ENCODE data around the gene RAMAC. TPM values are rescaled to one million over a fixed set of nuclear protein-coding genes. Genes with fewer than 3 reads are reported as not detected.

The RAMAC gene
- total RNA-seq, 1 experiment from 2014 or later, result 31.8 TPM

- H3K27ac Mint-ChIP-seq (ENCODE audit: unreplicated experiment), result no peak within 1 kb of the TSS
- peak within 1 kb of the TSS; percentile 38 for H3K4me3 ChIP-seq (ENCODE audit: low read depth, low read length)
- ChIA-PET CTCF (no interaction called here), POLR2A (no interaction called here)
- no peaks in the 10 kb centered on the region for H3K36me3 Mint-ChIP-seq (ENCODE audit: insufficient read depth, unreplicated experiment)
- no peaks in the 10 kb centered on the region for H3K36me3 ChIP-seq (ENCODE audit: control insufficient read depth, insufficient read depth, low read length)
- no peaks in the 10 kb centered on the region for H3K4me1 Mint-ChIP-seq (ENCODE audit: low read depth, unreplicated experiment)
- no TSS peak for BruUV-seq (replicated peaks)
- peak within 1 kb of the TSS; percentile 42 for H3K4me3 Mint-ChIP-seq (ENCODE audit: unreplicated experiment)
- TF ChIP-seq CTCF (IDR thresholded peaks at IDR 0.05; ENCODE audit: insufficient read depth in 1 of 2, low read depth in 1 of 2, low read length in 1 of 2, severe bottlenecking in 1 of 2, unreplicated experiment in 1 of 2), result no peak
- peak in 1 of 2 experiments; percentile 18 for DNase-seq
- no peaks in the 10 kb centered on the region for H3K9me3 Mint-ChIP-seq (ENCODE audit: unreplicated experiment)
- intact Hi-C loops (cut with micrococcal nuclease; ENCODE audit: unreplicated experiment), result no loop called here
- peaks cover 3% of the 10 kb centered on the region for H3K27me3 Mint-ChIP-seq (ENCODE audit: insufficient read depth, unreplicated experiment)
- no peaks in the 10 kb centered on the region for H3K9me3 ChIP-seq
- no peaks in the 10 kb centered on the region; the same call in 1 of the 2 replicates for H3K27me3 ChIP-seq (replicated peaks; ENCODE audit: control insufficient read depth, insufficient read depth, low read length)
- H3K4me1 ChIP-seq, result no peaks in the 10 kb centered on the region
These were observed 33.6 kb upstream of the RAMAC start, which contains the start of gene HOMER2 for GRCh38 chr15:82952158-82953081. Gene HOMER2, minus strand, starts transcription at chr15:82952720. Its CDS starts 185 bp downstream, at chr15:82952535.

GRCh38 chr15:82958638-82959037 is 27.4 kb upstream of the RAMAC start:
- no peak for TF ChIP-seq CTCF (IDR thresholded peaks at IDR 0.05; ENCODE audit: insufficient read depth in 1 of 2, low read depth in 1 of 2, low read length in 1 of 2, severe bottlenecking in 1 of 2, unreplicated experiment in 1 of 2)
- Histone ChIP-seq H3K9me3 (no peaks in the 10 kb centered on the region), H3K36me3 (ENCODE audit: control insufficient read depth, insufficient read depth, low read length) (no peaks in the 10 kb centered on the region), H3K4me1 (no peaks in the 10 kb centered on the region), H3K27me3 (replicated peaks; ENCODE audit: control insufficient read depth, insufficient read depth, low read length) (no peaks in the 10 kb centered on the region), H3K4me3 (ENCODE audit: low read depth, low read length) (no peak overlapping the region)
- H3K4me1 Mint-ChIP-seq (ENCODE audit: low read depth, unreplicated experiment), result no peaks in the 10 kb centered on the region
- ChIA-PET CTCF (no interaction called here), POLR2A (no interaction called here)
- H3K36me3 Mint-ChIP-seq (ENCODE audit: insufficient read depth, unreplicated experiment), result no peaks in the 10 kb centered on the region
- intact Hi-C loops (cut with micrococcal nuclease; ENCODE audit: unreplicated experiment), result no loop called here
- no TSS peak for BruUV-seq (replicated peaks)
- DNase-seq, result no peak
- no peaks in the 10 kb centered on the region for H3K9me3 Mint-ChIP-seq (ENCODE audit: unreplicated experiment)
- no peaks in the 10 kb centered on the region for H3K27me3 Mint-ChIP-seq (ENCODE audit: insufficient read depth, unreplicated experiment)
- no peak overlapping the region for H3K27ac Mint-ChIP-seq (ENCODE audit: unreplicated experiment)
- H3K4me3 Mint-ChIP-seq (ENCODE audit: unreplicated experiment), result no peak overlapping the region

GRCh38 chr15:82959423-82959822 is 26.6 kb upstream of the RAMAC start:
- H3K4me1 Mint-ChIP-seq (ENCODE audit: low read depth, unreplicated experiment), result no peaks in the 10 kb centered on the region
- Histone ChIP-seq H3K36me3 (ENCODE audit: control insufficient read depth, insufficient read depth, low read length) (no peaks in the 10 kb centered on the region), H3K4me3 (ENCODE audit: low read depth, low read length) (no peak overlapping the region), H3K9me3 (no peaks in the 10 kb centered on the region), H3K4me1 (no peaks in the 10 kb centered on the region), H3K27me3 (replicated peaks; ENCODE audit: control insufficient read depth, insufficient read depth, low read length) (no peaks in the 10 kb centered on the region)
- no peak for TF ChIP-seq CTCF (IDR thresholded peaks at IDR 0.05; ENCODE audit: insufficient read depth in 1 of 2, low read depth in 1 of 2, low read length in 1 of 2, severe bottlenecking in 1 of 2, unreplicated experiment in 1 of 2)
- ChIA-PET POLR2A (no interaction called here), CTCF (no interaction called here)
- no peak for DNase-seq
- H3K27me3 Mint-ChIP-seq (ENCODE audit: insufficient read depth, unreplicated experiment), result no peaks in the 10 kb centered on the region
- H3K9me3 Mint-ChIP-seq (ENCODE audit: unreplicated experiment), result no peaks in the 10 kb centered on the region
- intact Hi-C loops (cut with micrococcal nuclease; ENCODE audit: unreplicated experiment), result no loop called here
- H3K36me3 Mint-ChIP-seq (ENCODE audit: insufficient read depth, unreplicated experiment), result no peaks in the 10 kb centered on the region
- no TSS peak for BruUV-seq (replicated peaks)
- no peak overlapping the region for H3K4me3 Mint-ChIP-seq (ENCODE audit: unreplicated experiment)
- H3K27ac Mint-ChIP-seq (ENCODE audit: unreplicated experiment), result no peak overlapping the region

Data from Caco-2 (cell line).